Gastrocnemius medialis (tissue), 4 donors: ENCODE measurements around the gene FRMD3. TPM values are rescaled to one million over a fixed set of nuclear protein-coding genes. Genes with fewer than 3 reads are reported as not detected.

ENCODE experiments used
- ATAC-seq, 2 donors: fragments of 150-250 bp; one replicate each; pipeline ENCODE4 v1.9.1; 2016
- DNase-seq, 2 donors: peaks; one replicate each; pipeline ENCODE4 v3.0.0-alpha.2; 2019
- H3K27ac ChIP-seq, 4 donors: fragments of 200-600 bp; sonication (generic); 1 replicate in 1 of 4; 2 replicates in 3 of 4; pipeline ENCODE4 v1.5.1; 2016 to 2018; ENCODE audit warnings: mild to moderate bottlenecking in 2 of 4, moderate library complexity in 1 of 4
- H3K27me3 ChIP-seq, 3 donors: fragments of 200-600 bp; sonication (generic) in 2 of 3; 1 replicate in 1 of 3; 2 replicates in 2 of 3; pipeline versions ENCODE4 v1.5.1 to v1.6.0; 2016 to 2019; ENCODE audit warnings: mild to moderate bottlenecking in 1 of 3, moderate library complexity in 1 of 3
- H3K36me3 ChIP-seq, 2 donors: fragments of 200-600 bp; sonication (generic) in 1 of 2; one replicate each; pipeline ENCODE4 v1.5.1; 2017 to 2018
- H3K4me1 ChIP-seq, 2 donors: fragments of 200-600 bp; sonication (generic) in 1 of 2; one replicate each; pipeline ENCODE4 v1.5.1; 2016 to 2017; ENCODE audit warnings: mild to moderate bottlenecking in 2 of 2
- H3K4me3 ChIP-seq, 4 donors: fragments of 200-600 bp; sonication (generic) in 3 of 4; 1 replicate in 1 of 4; 2 replicates in 3 of 4; pipeline ENCODE4 v1.5.1; 2016 to 2019; ENCODE audit warnings: mild to moderate bottlenecking in 2 of 4
- H3K9me3 ChIP-seq, 3 donors: fragments of 200-600 bp; sonication (generic) in 2 of 3; 1 replicate in 1 of 3; 2 replicates in 2 of 3; pipeline ENCODE4 v1.5.1; 2016 to 2019
- POLR2A ChIP-seq, 2 donors: fragments of 450-650 bp; IDR thresholded peaks; one replicate each; pipeline ENCODE4 v1.6.1; 2017; ENCODE audit warnings: antibody characterized with exemption in 2 of 2, mild to moderate bottlenecking in 2 of 2, moderate library complexity in 2 of 2
- in situ Hi-C, 4 donors: fragments of 200-750 bp; cut with MboI; loops; one replicate each; pipeline versions ENCODE4 v1.15.0 to v1.8.0; 2017; ENCODE audit warnings: low sequenced_read_pairs in 4 of 4
- intact Hi-C: fragments of 100-400 bp; cut with DNase I; formaldehyde crosslinking; loops from one replicate; pipeline ENCODE4 v1.15.1; 2023; ENCODE audit warnings: low total_unique reads
- total RNA-seq, 4 donors: library from RNA; depleted of rRNA; stranded (reverse); fragments of >200 nt; gene quantifications; one replicate each; pipeline versions ENCODE4 v1.1.0 to v1.2.3, GENCODE V29; 2016
- TF ChIP-seq, protein P1 (sequence below), 5 experiments: fragments of 450-650 bp in 3 of 5; fragments of 200-600 bp in 2 of 5; sonication (generic) in 2 of 5; IDR thresholded peaks in 4 of 5; conservative IDR thresholded peaks in 1 of 5; 1 replicate in 4 of 5; 2 replicates in 1 of 5; pipeline ENCODE4 v1.5.1; 2016 to 2019; ENCODE audit warnings: antibody characterized with exemption in 5 of 5, mild to moderate bottlenecking in 3 of 5, moderate library complexity in 3 of 5

Gene FRMD3
- total RNA-seq, 4 donors from 2014 or later: 62.3 to 120 (median 94.6) TPM

DNA sequence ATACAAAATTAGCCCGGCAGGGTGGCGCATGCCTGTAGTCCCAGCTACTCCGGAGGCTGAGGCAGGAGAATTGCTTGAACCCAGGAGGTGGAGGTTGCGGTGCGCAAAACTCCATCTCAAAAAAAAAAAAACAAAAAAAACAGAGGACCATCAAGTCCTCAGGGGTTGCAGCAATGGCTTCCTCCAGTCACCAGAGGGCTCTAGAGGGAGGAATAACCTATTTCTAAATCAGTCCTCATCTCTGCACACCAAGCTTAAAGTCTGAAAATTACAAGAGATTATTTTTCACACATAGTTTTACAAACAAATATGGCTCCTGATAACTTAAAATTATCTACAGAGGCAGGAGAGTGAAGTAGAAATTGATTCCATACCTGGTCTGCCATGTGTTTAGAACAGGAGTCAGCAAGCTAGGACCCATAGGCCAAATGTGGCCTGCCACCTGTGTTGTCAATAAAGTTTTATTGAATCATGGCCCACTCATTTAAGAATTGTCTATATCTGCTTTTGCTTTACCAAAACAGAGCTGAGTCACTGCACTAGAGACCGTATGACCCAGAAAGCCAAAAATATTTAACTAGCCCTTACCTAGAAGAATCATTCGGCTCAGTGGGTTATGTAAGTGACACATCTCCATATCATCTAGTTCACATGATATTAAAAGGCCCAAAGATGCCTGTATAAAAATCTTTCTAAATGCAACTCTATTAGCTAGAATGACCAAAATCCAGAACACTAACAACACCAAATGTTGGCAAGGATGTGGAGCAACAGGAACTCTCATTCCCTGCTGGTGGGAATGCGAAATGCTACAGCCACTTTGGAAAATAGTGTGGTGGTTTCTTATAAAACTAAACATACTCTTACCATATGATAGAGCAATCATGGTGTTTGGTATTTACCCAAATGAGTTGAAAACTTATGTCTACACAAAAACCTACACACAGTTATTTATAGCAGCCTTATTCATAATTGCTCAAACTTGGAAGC, 207.7 kb downstream of the FRMD3 start:
- Histone ChIP-seq H3K9me3 (no peaks in the 10 kb centered on the region), H3K27me3 (no peaks in the 10 kb centered on the region), H3K36me3 (no peaks in the 10 kb centered on the region), H3K4me3 (no peak overlapping the region), H3K27ac (no peak overlapping the region), H3K4me1 (peaks cover 0 to 3% of the 10 kb centered on the region in 2 donors)
- no peak for DNase-seq
- intact Hi-C loops (loop anchor here (5.0 to 10.0 kb wide), 2 partner anchors 113 to 584 kb away; no protein-coding TSS in a partner anchor), in situ Hi-C loops (loop anchor here (10.0 to 25.0 kb wide), 5 partner anchors 116 to 582 kb away; partner anchors contain the start of gene KIF27 (in 1 of the 4))
- TF ChIP-seq, protein P1, sequence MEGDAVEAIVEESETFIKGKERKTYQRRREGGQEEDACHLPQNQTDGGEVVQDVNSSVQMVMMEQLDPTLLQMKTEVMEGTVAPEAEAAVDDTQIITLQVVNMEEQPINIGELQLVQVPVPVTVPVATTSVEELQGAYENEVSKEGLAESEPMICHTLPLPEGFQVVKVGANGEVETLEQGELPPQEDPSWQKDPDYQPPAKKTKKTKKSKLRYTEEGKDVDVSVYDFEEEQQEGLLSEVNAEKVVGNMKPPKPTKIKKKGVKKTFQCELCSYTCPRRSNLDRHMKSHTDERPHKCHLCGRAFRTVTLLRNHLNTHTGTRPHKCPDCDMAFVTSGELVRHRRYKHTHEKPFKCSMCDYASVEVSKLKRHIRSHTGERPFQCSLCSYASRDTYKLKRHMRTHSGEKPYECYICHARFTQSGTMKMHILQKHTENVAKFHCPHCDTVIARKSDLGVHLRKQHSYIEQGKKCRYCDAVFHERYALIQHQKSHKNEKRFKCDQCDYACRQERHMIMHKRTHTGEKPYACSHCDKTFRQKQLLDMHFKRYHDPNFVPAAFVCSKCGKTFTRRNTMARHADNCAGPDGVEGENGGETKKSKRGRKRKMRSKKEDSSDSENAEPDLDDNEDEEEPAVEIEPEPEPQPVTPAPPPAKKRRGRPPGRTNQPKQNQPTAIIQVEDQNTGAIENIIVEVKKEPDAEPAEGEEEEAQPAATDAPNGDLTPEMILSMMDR (IDR thresholded peaks at IDR 0.05 in 4 of 5, conservative IDR thresholded peaks at IDR 0.05 in 1 of 5): no peak
- TF ChIP-seq POLR2A (IDR thresholded peaks at IDR 0.05): no peak
- ATAC-seq: no peak

- no peak overlapping the region for H3K4me3 ChIP-seq
- DNase-seq (no peak), ATAC-seq (peak in 1 of 2 donors; percentile 24)
- H3K27ac ChIP-seq: no peak overlapping the region
- intact Hi-C loops (no loop called here), in situ Hi-C loops (loop anchor here in 2 of 4 donors (10.0 to 25.0 kb wide), 3 partner anchors 309 to 584 kb away; partner anchors contain the start of gene KIF27 (in 1 of the 2))
- H3K36me3 ChIP-seq: no peaks in the 10 kb centered on the region
- TF ChIP-seq, protein P1 (IDR thresholded peaks at IDR 0.05 in 4 of 5, conservative IDR thresholded peaks at IDR 0.05 in 1 of 5): no peak
- TF ChIP-seq POLR2A (IDR thresholded peaks at IDR 0.05): no peak
- no peaks in the 10 kb centered on the region for H3K9me3 ChIP-seq
- H3K27me3 ChIP-seq: no peaks in the 10 kb centered on the region
- H3K4me1 ChIP-seq: no peaks in the 10 kb centered on the region
Measured at GRCh38 chr9:83327750-83328622, 210.2 kb downstream of the FRMD3 start.

- TF ChIP-seq, protein P1 (IDR thresholded peaks at IDR 0.05 in 4 of 5, conservative IDR thresholded peaks at IDR 0.05 in 1 of 5): no peak
- TF ChIP-seq POLR2A (IDR thresholded peaks at IDR 0.05): no peak
- H3K27ac ChIP-seq: no peak overlapping the region
Measured at GRCh38 chr9:83327323-83327722, 210.9 kb downstream of the FRMD3 start.

GRCh38 chr9:83323148-83323547, 215.1 kb downstream of the FRMD3 start:
- intact Hi-C loops (no loop called here), in situ Hi-C loops (loop anchor here in 1 of 4 donors (10.0 kb wide), 1 partner anchor 322 kb away; no protein-coding TSS in a partner anchor)
- Histone ChIP-seq H3K4me3 (no peak overlapping the region), H3K36me3 (no peaks in the 10 kb centered on the region), H3K9me3 (no peaks in the 10 kb centered on the region), H3K27me3 (no peaks in the 10 kb centered on the region), H3K4me1 (no peaks in the 10 kb centered on the region), H3K27ac (no peak overlapping the region)
- DNase-seq: no peak
- ATAC-seq: no peak
- TF ChIP-seq, protein P1 (IDR thresholded peaks at IDR 0.05 in 4 of 5, conservative IDR thresholded peaks at IDR 0.05 in 1 of 5): no peak
- no peak for TF ChIP-seq POLR2A (IDR thresholded peaks at IDR 0.05)

More at GRCh38 chr9:83327323-83327722, 210.9 kb downstream of the FRMD3 start:
- Histone ChIP-seq H3K4me1 (no peaks in the 10 kb centered on the region), H3K9me3 (no peaks in the 10 kb centered on the region), H3K36me3 (no peaks in the 10 kb centered on the region), H3K4me3 (no peak overlapping the region), H3K27me3 (no peaks in the 10 kb centered on the region)
- DNase-seq (no peak), ATAC-seq (no peak)
- in situ Hi-C loops: loop anchor here in 2 of 4 donors (10.0 to 25.0 kb wide), 3 partner anchors 310 to 585 kb away; partner anchors contain the start of gene KIF27 (in 1 of the 2)
- intact Hi-C loops: no loop called here
